Activated naive CD8-positive, alpha-beta T cell treated with anti-CD3 and anti-CD28 coated beads, Interleukin-2, amount 10 ng/mL, durations not matched to agents 7 days and 5 days (primary cell): ENCODE results near the gene PDE8B. TPM values are rescaled to one million over a fixed set of nuclear protein-coding genes. Genes with fewer than 3 reads are reported as not detected.
A peak's percentile ranks its signal among the peaks of the same experiment; 100 is the strongest.

Source experiments
- ATAC-seq: fragments of 150-1000 bp; cut with Tn5 transposase; one replicate; pipeline ENCODE4 v1.10.0; 2021; ENCODE audit warnings: low read depth, moderate library complexity
- POLR2A ChIA-PET: fragments of 350-600 bp; sonication (Branson Sonifier 250); formaldehyde crosslinking; loops from one replicate; lab custom pipeline; 2021; ENCODE audit warnings: antibody characterized with exemption; lab: Charles Lee
- DNase-seq: peaks from one replicate; pipeline ENCODE4 v3.0.0; 2021
- H3K27ac Mint-ChIP-seq: one replicate; pipeline ENCODE4 v1.8.0; 2022; ENCODE audit warnings: mild to moderate bottlenecking, mixed read lengths
- H3K27me3 Mint-ChIP-seq: one replicate; pipeline ENCODE4 v1.8.0; 2022; ENCODE audit warnings: mild to moderate bottlenecking, moderate library complexity, mixed read lengths
- H3K36me3 Mint-ChIP-seq: one replicate; pipeline ENCODE4 v1.8.0; 2021; ENCODE audit warnings: mild to moderate bottlenecking, mixed read lengths
- H3K4me1 Mint-ChIP-seq: one replicate; pipeline ENCODE4 v1.8.0; 2021; ENCODE audit warnings: mixed read lengths
- H3K4me3 Mint-ChIP-seq: one replicate; pipeline ENCODE4 v1.8.0; 2022; ENCODE audit warnings: mild to moderate bottlenecking, moderate library complexity, mixed read lengths
- H3K9me3 Mint-ChIP-seq: one replicate; pipeline ENCODE4 v1.8.0; 2021; ENCODE audit warnings: mixed read lengths
- total RNA-seq, 2 experiments: library from RNA; stranded (reverse); gene quantifications; one replicate each; pipeline ENCODE4 v1.2.3, GENCODE V29; 2021

PDE8B gene
- total RNA-seq, 2 experiments from 2014 or later, result 0.19 to 0.23 TPM

- peaks cover 6% of the 10 kb centered on the region for H3K9me3 Mint-ChIP-seq
- H3K36me3 Mint-ChIP-seq, result no peaks in the 10 kb centered on the region
- DNase-seq (no peak), ATAC-seq (no peak)
- peaks cover 1% of the 10 kb centered on the region for H3K4me1 Mint-ChIP-seq
- peak overlapping the region; percentile 6 for H3K4me3 Mint-ChIP-seq
- POLR2A ChIA-PET, result no interaction called here
- peaks cover 18% of the 10 kb centered on the region for H3K27me3 Mint-ChIP-seq
- no peak overlapping the region for H3K27ac Mint-ChIP-seq
Observed at GRCh38 chr5:77229887-77230286, 19.4 kb downstream of the PDE8B start.

- Mint-ChIP-seq H3K27ac (no peak overlapping the region), H3K36me3 (no peaks in the 10 kb centered on the region), H3K4me1 (peaks cover 1% of the 10 kb centered on the region), H3K9me3 (peaks cover 6% of the 10 kb centered on the region), H3K27me3 (peaks cover 14% of the 10 kb centered on the region), H3K4me3 (no peak overlapping the region)
- POLR2A ChIA-PET, result no interaction called here
- ATAC-seq (no peak), DNase-seq (no peak)
Observed at GRCh38 chr5:77230727-77231470, 20.4 kb downstream of the PDE8B start.

GRCh38 chr5:77231471-77232138, 21.1 kb downstream of the PDE8B start:
- ATAC-seq, result no peak
- Mint-ChIP-seq H3K4me3 (no peak overlapping the region), H3K36me3 (no peaks in the 10 kb centered on the region), H3K27me3 (peaks cover 10% of the 10 kb centered on the region), H3K9me3 (peaks cover 6% of the 10 kb centered on the region), H3K4me1 (peaks cover 6% of the 10 kb centered on the region), H3K27ac (no peak overlapping the region)
- POLR2A ChIA-PET, result no interaction called here
- DNase-seq, result no peak

GRCh38 chr5:77232574-77233358, 22.3 kb downstream of the PDE8B start:
- H3K36me3 Mint-ChIP-seq, result no peaks in the 10 kb centered on the region
- peaks cover 15% of the 10 kb centered on the region for H3K27me3 Mint-ChIP-seq
- H3K4me1 Mint-ChIP-seq, result peaks cover 6% of the 10 kb centered on the region
- no peak for ATAC-seq
- H3K27ac Mint-ChIP-seq, result no peak overlapping the region
- H3K9me3 Mint-ChIP-seq, result peaks cover 6% of the 10 kb centered on the region
- DNase-seq, result no peak
- POLR2A ChIA-PET, result no interaction called here
- H3K4me3 Mint-ChIP-seq, result no peak overlapping the region

GRCh38 chr5:77235846-77236721, 25.6 kb downstream of the PDE8B start:
- H3K27me3 Mint-ChIP-seq, result peaks cover 15% of the 10 kb centered on the region
- peak overlapping the region; percentile 14 for H3K27ac Mint-ChIP-seq
- peaks cover 4% of the 10 kb centered on the region for H3K4me1 Mint-ChIP-seq
- no peaks in the 10 kb centered on the region for H3K9me3 Mint-ChIP-seq
- ATAC-seq, result no peak
- DNase-seq, result no peak
- no peak overlapping the region for H3K4me3 Mint-ChIP-seq
- H3K36me3 Mint-ChIP-seq, result no peaks in the 10 kb centered on the region
- POLR2A ChIA-PET, result no interaction called here

GRCh38 chr5:77239126-77239741, 28.8 kb downstream of the PDE8B start:
- H3K9me3 Mint-ChIP-seq, result no peaks in the 10 kb centered on the region
- H3K4me1 Mint-ChIP-seq, result peaks cover 4% of the 10 kb centered on the region
- no peak overlapping the region for H3K27ac Mint-ChIP-seq
- H3K27me3 Mint-ChIP-seq, result peaks cover 23% of the 10 kb centered on the region
- no peak for DNase-seq
- no peaks in the 10 kb centered on the region for H3K36me3 Mint-ChIP-seq
- H3K4me3 Mint-ChIP-seq, result no peak overlapping the region
- POLR2A ChIA-PET, result no interaction called here
- no peak for ATAC-seq

GRCh38 chr5:77241444-77241843, 31.0 kb downstream of the PDE8B start:
- Mint-ChIP-seq H3K27me3 (peaks cover 21% of the 10 kb centered on the region), H3K36me3 (no peaks in the 10 kb centered on the region), H3K9me3 (no peaks in the 10 kb centered on the region), H3K4me1 (peaks cover under 1% of the 10 kb centered on the region), H3K4me3 (no peak overlapping the region), H3K27ac (no peak overlapping the region)
- POLR2A ChIA-PET, result no interaction called here
- DNase-seq (no peak), ATAC-seq (no peak)

GRCh38 chr5:77249475-77249874, 39.0 kb downstream of the PDE8B start:
- POLR2A ChIA-PET, result no interaction called here
- Mint-ChIP-seq H3K27me3 (peaks cover 15% of the 10 kb centered on the region), H3K4me1 (no peaks in the 10 kb centered on the region), H3K36me3 (no peaks in the 10 kb centered on the region), H3K4me3 (no peak overlapping the region), H3K9me3 (no peaks in the 10 kb centered on the region), H3K27ac (no peak overlapping the region)
- DNase-seq, result no peak
- ATAC-seq, result no peak

- Mint-ChIP-seq H3K4me3 (no peak overlapping the region), H3K9me3 (no peaks in the 10 kb centered on the region), H3K27ac (no peak overlapping the region), H3K4me1 (no peaks in the 10 kb centered on the region), H3K36me3 (no peaks in the 10 kb centered on the region), H3K27me3 (peaks cover 20% of the 10 kb centered on the region)
- POLR2A ChIA-PET, result no interaction called here
- ATAC-seq (no peak), DNase-seq (no peak)
Observed at GRCh38 chr5:77250021-77250420, 39.5 kb downstream of the PDE8B start.

- Mint-ChIP-seq H3K36me3 (no peaks in the 10 kb centered on the region), H3K27ac (no peak overlapping the region), H3K4me1 (no peaks in the 10 kb centered on the region), H3K4me3 (no peak overlapping the region), H3K27me3 (peaks cover 32% of the 10 kb centered on the region), H3K9me3 (no peaks in the 10 kb centered on the region)
- DNase-seq (no peak), ATAC-seq (no peak)
- POLR2A ChIA-PET, result no interaction called here
Observed at GRCh38 chr5:77251921-77252320, 41.4 kb downstream of the PDE8B start.

GRCh38 chr5:77255617-77256016, 45.1 kb downstream of the PDE8B start:
- peaks cover 4% of the 10 kb centered on the region for H3K4me1 Mint-ChIP-seq
- DNase-seq (no peak), ATAC-seq (no peak)
- no peak overlapping the region for H3K27ac Mint-ChIP-seq
- no peak overlapping the region for H3K4me3 Mint-ChIP-seq
- H3K36me3 Mint-ChIP-seq, result no peaks in the 10 kb centered on the region
- POLR2A ChIA-PET, result no interaction called here
- peaks cover 41% of the 10 kb centered on the region for H3K27me3 Mint-ChIP-seq
- H3K9me3 Mint-ChIP-seq, result no peaks in the 10 kb centered on the region

- H3K4me3 Mint-ChIP-seq, result no peak overlapping the region
- H3K27ac Mint-ChIP-seq, result no peak overlapping the region
- peaks cover 4% of the 10 kb centered on the region for H3K4me1 Mint-ChIP-seq
- ATAC-seq (no peak), DNase-seq (no peak)
- H3K27me3 Mint-ChIP-seq, result peaks cover 41% of the 10 kb centered on the region
- H3K9me3 Mint-ChIP-seq, result no peaks in the 10 kb centered on the region
- POLR2A ChIA-PET, result no interaction called here
- H3K36me3 Mint-ChIP-seq, result no peaks in the 10 kb centered on the region
Observed at GRCh38 chr5:77256406-77256805, 45.9 kb downstream of the PDE8B start.
